HG03442 (cell line): Measurements from ENCODE around the gene PUM1.
"Not testable (repeated sequence)": the region's sequence is repeated elsewhere in the genome, so short reads cannot be mapped to it uniquely, and the experiment has no call there.

ENCODE experiments used
- ATAC-seq: cut with Tn5 transposase; IDR thresholded peaks from one replicate; pipeline ENCODE4 v1.9.1; 2021; ENCODE audit warnings: mild to moderate bottlenecking, moderate library complexity; ENCODE audit not compliant: unreplicated experiment

Gene PUM1

DNA sequence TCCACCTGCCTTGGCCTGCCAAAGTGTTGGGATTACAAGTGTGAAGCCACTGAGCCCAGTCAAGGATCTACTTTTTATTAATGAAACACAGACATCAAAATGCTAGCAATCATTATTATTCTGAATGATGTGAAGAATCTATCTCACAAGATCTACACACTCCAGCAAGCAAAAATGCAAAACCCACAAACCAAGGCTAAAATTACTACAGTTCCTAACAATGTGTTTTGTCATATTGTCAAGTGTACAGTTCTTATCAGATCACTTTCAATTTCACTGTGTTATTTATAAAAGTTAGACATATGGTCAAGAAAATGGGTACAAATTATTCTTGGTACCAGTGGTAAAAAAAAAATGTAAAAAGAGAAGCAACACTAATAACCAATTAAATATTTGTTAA is 95.6 kb downstream of the PUM1 start:
- ATAC-seq: no peak

DNA sequence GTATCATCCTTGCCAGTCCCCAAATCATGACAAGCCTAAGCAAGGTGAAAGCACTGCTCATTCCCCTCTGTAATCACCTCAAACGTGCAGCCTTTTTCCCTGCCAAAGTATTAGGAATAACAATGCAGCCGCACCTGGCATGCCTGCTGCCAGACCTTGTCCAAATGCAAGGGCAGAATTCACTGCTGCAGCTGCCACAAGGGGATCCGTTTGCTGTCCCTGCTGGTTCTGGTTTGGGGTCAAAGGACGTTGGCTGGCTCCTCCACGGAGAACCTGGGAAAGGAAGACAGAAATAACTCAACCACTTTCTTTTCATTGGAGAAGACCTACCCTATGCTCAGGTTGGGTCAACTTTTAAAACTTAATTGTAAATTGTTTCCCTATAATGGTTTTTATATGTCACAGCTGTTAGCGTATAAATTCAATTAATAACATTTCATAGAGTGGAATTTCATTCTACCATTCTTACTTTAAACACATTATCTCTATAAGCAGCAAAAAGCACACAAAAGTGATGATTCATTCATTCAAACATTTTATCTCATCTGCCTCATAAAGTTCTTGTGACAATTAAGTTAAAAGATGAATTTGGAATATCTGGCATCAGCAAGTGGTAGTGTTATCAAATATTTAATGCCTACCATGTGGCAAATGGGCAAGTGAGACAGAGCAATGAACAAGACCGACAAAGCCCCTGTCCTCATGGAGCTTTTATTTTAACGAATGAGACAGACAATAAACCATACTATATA is 97.1 kb downstream of the PUM1 start:
- ATAC-seq: no peak

DNA sequence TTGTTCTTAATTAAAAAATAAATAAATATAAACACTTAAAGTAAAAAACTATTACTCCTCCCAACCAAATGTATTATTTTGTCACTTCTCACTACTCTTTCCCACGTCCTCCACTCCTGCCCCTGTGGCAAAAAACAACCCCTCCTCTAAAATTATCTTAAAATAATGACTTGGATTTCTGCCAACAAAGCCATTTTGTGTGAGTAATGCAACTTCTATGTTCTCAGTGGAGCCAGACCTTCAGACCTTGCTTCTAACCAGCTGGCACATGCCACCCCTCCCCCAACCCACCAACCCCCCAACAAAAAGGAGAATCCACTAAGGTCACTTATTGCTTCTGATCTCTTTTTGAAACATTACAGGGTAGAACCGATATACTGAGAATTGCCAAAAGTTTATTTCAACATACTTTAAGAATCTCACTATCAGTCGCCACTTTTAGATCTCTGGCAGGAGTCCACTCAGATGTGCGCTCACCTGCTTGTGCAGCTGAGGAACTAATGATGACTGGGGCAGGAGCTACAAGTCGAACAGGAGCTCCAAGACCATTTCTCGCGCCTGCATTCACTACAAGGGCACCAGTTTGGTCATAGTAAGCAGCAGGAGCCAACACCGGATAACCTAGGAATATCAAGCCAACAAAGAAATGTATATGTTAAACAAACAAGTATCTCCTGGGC is 98.7 kb downstream of the PUM1 start:
- no peak for ATAC-seq

DNA sequence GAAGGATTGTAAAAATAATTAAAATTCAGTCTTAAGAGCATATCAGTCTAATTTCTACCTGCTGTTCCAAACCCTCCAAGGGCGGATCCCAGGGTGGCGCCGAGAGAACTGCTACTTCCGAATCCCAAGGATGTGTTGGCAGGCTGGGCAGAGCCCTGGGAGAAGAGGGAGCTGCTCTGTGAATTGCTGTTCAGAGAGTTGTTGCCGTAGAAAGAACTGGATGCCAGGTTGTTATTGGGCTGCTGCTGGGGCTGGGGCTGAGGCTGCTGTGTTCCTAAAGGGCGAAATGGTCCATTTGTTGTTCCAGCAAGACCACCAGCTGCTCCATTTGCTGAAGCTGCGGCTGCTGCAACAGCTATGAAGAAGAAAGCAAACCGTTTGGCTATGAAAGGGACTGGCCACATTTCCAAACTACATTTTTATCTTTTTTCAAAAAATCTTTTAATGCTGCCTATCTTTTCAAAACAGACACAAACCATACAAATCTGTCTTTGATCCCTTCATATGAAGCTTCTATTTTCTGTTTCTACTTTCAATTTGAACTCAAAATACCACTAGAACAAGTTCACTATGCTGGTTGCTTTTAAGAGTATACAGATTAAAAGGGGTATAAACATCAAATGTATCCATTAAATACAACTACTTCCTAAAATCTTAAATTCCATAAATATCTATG is 99.5 kb downstream of the PUM1 start:
- ATAC-seq: no peak

GRCh38 chr1:30964706-30965105 is 100.8 kb downstream of the PUM1 start:
- ATAC-seq: no peak

DNA sequence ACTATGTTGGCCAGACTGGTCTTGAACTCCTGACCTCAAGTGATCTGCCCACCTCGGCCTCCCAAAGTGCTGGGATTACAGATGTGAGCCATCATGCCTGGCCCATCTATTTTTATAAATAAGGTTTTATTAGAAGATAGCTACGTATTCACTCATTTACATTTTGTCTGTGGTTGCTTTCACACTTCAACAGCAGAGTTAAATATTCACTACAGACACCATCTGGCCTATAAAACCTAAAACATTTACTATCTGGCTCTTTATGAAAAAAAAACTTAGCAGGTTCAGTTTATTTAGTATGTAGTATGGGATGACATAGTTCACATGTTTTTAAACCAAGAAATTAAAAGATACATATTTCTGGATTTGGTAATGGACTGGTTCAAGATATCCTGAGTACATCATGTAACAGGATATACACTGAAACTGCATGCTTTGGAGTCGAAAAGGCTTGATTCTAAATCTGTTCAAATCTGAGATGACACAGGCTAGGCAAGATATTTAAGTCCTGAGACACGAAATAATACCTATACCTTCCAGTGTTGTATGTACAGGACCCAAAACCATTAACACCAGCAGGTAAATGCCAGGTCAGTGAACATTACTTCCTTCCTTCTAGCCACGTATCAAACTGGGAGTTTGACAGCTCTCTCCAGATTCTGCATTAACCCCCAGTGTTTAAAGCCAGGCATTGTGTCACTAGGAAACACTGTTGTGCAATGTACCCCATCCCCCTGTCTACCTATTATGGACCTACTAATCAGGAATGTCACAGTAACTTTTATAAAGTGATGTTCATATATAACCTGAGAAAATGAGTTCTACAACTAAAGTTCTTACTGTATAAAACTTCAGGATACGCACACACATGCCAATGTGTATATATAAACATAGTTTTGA is 102.7 kb downstream of the PUM1 start:
- no peak for ATAC-seq

GRCh38 chr1:30957560-30958222 is 107.8 kb downstream of the PUM1 start:
- ATAC-seq: no peak

- ATAC-seq: no peak
Observed at GRCh38 chr1:30955448-30956015, 110.0 kb downstream of the PUM1 start.

GRCh38 chr1:30953685-30954084 is 111.8 kb downstream of the PUM1 start:
- ATAC-seq: no peak

DNA sequence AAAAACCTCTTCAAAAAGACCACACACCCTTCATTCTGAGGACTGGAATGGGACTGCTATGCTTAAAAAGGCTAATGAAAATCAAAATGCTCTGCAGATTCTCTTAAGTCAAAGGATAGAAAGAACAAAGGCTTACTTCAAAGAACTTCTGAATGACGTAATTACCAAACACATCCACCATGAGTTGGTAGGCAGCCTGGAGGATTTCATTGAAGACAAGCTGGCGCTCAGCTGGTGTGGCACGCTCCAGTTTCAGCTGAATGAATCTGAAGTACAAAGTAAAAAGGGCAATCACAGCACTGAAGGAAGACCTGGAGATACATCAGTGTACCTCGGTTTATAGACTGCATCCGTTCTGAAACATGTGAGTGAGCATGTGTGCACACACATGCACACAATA is 113.4 kb downstream of the PUM1 start:
- ATAC-seq: no peak

GRCh38 chr1:30950700-30951099 is 114.8 kb downstream of the PUM1 start:
- no peak for ATAC-seq

DNA sequence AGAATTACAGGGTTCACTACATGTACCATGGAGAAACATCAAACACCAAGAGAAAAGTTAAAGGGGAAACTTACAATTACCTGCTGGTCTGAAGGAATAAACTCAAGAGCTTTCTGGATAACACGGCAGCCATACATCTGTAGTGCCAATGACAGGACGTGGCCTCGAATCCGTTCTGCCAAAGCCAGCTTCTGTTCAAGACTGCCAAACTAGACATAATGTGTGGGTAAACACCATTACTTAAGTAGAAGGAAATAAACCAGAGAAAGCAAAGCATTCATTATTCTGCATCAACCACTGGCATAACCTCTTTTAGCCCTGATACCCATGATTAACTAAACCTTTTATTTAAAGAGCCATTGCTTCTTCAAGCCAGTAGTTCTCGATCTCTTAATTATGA is 115.5 kb downstream of the PUM1 start:
- no peak for ATAC-seq

DNA sequence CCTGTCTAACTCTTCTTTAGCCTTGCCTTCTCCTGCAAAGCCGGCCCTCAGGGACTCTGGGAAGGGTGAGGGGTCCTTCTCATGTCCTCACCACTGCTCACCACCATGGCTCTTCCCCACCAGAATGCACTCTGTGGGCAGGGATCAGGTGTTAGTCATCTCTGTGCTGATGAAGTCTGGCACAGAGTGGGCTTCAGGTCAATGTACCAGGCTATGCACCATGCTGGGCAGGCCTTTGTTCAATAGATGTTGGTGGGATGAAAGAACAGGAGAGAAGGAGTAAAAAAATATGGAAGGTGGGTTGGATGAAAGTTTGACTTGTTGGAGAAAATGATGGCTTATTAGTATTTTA is 116.1 kb downstream of the PUM1 start:
- not testable (repeated sequence) for ATAC-seq

GRCh38 chr1:30948813-30949486 is 116.6 kb downstream of the PUM1 start:
- ATAC-seq: not testable (repeated sequence)

DNA sequence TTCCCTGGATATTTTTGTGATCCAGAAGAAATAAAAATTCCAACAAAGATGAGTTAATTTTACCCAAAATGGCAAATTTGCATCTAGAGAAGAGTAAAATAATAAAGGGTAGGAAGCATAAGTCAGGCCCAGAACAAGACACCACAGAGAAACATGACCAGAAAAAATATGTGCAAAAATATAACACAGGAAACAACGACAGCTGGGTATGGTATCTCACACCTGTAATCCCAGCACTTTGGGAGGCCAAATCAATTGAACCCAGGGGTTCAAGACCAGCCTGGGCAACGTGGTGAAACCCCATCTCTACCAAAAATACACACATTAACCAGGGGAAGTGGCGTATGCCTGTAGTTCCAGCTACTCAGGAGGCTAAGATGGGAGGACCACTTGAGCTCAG is 117.2 kb downstream of the PUM1 start:
- ATAC-seq: no peak

GRCh38 chr1:30947212-30947611 is 118.3 kb downstream of the PUM1 start:
- no peak for ATAC-seq

DNA sequence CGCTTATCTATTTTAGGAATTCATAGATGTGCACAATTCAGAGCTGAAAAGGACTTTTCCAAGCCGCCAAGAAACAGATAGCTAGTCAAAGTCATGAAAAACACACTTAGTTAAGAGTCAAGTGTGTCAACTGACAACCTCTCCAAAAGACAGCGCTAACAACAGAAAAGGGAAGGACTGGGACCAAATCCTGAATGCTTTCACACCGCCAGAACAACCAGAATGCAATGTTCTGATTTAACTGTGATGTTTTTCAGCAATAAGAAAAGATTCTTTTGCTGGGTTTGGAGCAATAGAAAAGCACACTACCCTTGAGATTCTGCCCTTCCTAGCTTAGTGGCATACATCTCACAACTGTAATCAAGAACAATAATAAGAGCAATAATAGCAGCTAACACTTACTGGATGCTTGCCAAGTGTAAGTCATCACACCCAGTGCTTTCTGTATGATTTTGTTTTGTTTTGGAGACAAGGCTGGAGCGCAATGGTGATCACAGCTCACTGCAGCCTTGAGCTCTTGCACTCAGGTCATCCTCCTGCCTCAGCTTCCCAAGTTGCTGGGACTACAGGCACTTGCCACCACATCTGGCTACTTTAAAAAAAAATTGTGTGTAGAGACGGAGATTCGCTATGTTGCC is 123.1 kb downstream of the PUM1 start:
- no peak for ATAC-seq

- no peak for ATAC-seq
Observed at GRCh38 chr1:30940541-30940940, 125.0 kb downstream of the PUM1 start.

- ATAC-seq: no peak
Observed at GRCh38 chr1:30936541-30937171, 128.9 kb downstream of the PUM1 start.
